Umbilical cord (tissue), 2 donors: ENCODE results near the gene ADARB1. TPM values are rescaled to one million over a fixed set of nuclear protein-coding genes. Genes with fewer than 3 reads are reported as not detected.

Experiments
- DNase-seq: peaks from one replicate; pipeline ENCODE4 v3.0.0-alpha.2; 2015; ENCODE audit warnings: low spot score
- total RNA-seq: library from RNA; depleted of rRNA; stranded (reverse); fragments of >200 nt; gene quantifications from one replicate; pipeline ENCODE4 v1.2.3, GENCODE V29; 2014; ENCODE audit warnings: low replicate concordance; ENCODE audit not compliant: insufficient read depth

Gene ADARB1
- total RNA-seq, 1 donor from 2014 or later = 108 TPM

DNA sequence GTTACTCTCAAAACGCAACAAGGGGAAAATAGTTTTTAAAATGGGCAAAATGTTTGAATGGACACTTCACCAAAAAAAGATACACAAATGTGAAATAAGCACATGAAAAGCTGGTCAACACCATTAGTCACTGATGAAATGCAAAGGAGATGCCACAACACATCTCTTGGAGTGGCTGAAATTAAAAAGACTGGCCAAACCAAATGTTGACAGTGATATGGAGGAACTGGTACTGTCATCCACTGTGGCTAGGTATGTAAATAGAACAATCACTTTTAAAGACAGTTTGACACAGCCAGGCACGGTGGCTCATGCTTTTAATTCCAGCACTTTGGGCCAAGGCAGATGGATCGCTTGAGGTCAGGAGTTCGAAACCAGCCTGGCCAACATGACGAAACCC is 122.2 kb downstream of the ADARB1 start:
- DNase-seq = no peak

DNA sequence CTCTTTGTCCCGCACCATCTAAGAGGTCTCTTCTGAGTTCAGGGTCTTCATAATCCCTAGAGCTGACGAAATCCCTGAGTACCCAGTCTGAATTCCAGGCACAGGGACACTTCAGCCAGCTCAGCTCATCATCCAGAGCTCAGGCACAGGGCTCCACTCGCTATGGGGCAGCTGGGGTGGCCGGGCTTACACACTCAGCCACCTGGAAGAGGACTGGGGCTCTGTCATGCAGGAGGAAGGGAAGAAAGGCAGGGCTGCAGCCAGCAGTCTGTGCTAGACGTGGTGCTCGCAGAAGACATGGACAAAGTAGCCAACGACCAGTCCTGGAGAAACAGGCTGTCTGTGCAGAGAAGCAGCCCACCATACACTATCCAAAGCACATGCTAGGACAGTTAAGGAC is 124.8 kb downstream of the ADARB1 start:
- DNase-seq = no peak

DNA sequence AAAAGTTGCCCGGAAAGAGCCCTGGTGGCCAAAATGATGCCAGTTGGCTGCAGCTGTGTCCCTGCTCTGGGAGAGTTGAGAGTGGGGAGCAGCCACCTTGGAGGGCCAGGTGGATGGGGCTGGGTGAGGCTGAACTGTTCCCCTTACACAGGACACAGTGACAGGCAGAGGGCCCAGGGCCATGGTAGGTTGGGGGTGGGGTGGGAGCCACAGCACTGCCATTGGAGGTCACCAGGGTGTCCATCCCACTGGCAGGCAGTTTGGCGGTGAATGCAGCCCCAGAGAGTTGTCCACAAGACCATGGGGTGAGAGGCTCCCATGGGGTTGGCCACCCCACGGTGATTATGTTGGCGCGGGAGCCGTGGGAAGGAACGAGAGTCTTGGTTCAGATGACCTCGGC is 125.7 kb downstream of the ADARB1 start:
- no peak for DNase-seq

GRCh38 chr21:45200581-45201296 is 126.4 kb downstream of the ADARB1 start:
- no peak for DNase-seq

GRCh38 chr21:45202344-45202743 is 128.0 kb downstream of the ADARB1 start:
- no peak for DNase-seq

GRCh38 chr21:45202889-45203288 is 128.5 kb downstream of the ADARB1 start:
- peak; percentile 21 for DNase-seq

DNA sequence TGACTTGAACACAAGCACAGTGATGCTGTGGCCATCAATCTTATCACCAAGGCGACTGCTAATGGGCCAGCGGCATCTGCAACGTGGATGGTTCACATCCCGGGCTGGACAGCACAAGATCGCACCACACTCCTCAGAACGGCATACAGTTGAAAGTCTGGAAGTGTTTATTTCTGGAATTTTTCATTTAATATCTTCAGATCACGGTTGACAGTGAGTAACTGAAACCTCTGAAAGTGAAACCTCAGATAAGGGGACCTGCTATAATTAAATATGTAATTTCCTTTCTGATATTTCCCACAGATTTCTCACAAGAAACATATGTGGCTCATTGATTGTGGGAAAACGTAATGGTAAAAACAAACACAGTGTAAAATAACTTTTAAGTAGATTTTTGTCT is 129.6 kb downstream of the ADARB1 start:
- no peak for DNase-seq

DNA sequence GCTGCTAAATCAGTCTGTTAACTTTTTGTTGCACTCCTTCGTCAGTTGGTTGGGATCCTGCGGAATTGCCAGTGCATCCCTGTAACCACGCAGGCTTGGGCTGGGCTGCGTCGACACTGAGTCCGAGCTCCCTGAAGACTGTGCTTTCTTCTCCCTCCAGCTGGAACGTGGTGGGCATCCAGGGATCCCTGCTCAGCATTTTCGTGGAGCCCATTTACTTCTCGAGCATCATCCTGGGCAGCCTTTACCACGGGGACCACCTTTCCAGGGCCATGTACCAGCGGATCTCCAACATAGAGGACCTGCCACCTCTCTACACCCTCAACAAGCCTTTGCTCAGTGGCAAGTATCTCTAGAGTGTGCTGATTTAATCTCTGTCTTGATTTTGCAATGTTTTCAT is 130.0 kb downstream of the ADARB1 start:
- no peak for DNase-seq

- no peak for DNase-seq
Measured at GRCh38 chr21:45207839-45208626, 133.7 kb downstream of the ADARB1 start.

DNA sequence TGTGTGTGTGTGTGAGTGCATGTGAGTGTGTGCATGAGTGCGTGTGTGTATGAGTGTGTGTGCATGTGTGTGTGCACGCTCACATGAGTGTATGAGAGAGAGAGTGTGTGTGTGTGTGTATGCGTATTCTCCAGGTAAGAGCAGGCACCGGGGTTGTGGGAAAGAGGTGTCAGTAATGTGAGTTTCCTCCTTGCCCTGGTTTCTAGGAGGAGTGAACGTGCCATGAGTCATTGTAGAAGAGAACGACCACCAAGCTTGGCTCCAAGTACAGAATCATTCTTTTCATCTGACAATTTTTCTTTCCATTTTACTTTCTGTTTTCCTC is 134.2 kb downstream of the ADARB1 start:
- DNase-seq = no peak

GRCh38 chr21:45209046-45209445 is 134.7 kb downstream of the ADARB1 start:
- no peak for DNase-seq

- DNase-seq = peak; percentile 23
Measured at GRCh38 chr21:45209685-45210284, 135.4 kb downstream of the ADARB1 start.

DNA sequence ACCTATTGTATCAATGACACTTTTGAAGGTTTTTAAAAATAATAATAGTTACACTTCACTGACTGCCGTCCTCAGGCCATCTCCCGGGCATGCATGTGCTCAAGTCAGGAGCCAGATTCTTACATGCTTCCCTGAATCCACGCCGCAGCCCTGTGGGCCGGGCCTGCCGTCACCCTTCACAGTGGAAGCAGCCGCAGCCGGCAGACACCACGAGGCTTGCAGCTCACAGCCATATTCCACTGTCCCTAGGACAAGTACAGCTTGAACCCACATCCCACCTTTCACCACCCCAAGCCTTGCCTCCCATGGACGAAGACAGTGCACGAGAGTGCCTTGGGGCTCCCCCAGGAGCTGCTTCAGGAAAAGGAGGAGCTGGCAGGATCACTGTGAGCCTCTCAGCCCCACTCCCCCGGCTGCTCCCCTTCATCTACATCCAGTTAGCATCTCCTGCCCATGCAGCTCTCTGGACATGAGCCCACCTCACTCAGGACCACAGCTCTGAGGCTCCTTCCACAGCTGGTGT is 136.1 kb downstream of the ADARB1 start:
- no peak for DNase-seq

GRCh38 chr21:45211661-45212060 is 137.3 kb downstream of the ADARB1 start:
- DNase-seq = no peak

DNA sequence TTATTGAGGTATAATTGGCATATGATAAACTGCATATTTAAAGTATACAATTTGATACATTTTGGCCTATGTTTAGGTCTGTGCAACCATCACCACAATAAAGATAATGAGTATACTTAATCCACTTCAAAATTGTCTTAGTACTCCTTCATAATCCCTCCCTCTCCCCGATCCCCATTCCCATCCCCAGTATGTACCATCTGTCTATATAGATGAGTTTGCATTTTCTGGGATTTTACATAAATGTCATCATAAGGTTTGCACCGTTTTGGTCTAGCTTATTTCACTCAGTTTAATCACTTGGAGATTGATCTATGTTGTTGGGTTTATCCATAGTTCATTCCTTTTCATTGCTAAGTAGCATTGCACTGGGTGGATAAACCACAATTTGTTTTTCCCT is 139.0 kb downstream of the ADARB1 start:
- no peak for DNase-seq

DNA sequence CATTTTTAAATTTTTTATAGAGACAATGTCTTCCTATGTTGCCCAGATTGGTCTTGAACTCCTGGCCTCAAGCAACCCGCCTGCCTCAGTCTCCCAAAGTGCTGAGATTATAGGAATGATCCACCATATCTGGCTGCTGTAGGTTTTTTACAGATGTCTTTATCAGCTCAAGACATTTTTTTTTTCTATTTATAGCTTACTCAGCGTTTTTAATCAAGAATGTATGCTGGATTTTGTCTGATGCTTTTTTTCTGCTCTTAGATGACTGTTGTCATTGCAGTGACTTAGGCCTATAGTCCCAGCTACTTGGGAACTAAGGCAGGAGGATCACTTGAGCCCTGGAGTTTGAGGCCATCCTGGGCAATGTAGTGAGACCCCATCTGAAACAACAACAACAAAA is 140.8 kb downstream of the ADARB1 start:
- no peak for DNase-seq

DNA sequence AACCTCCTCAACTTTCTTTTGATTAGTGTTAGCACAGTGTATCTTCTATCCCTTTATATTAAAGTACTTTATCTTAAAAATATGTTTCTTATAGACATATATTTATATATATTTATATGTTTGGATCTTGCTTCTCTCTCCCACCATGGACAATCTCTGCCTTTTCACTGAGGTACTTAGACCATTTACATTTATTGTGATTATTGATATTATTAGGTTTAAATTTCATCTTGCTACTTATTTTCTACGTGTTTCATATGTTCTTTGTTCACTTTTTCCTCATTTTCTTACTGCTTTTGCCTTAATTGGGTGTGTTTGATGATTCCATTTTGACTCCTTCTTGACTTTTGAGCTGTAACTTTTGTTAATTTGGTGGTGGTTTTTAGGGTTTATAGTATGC is 142.6 kb downstream of the ADARB1 start:
- DNase-seq = no peak

DNA sequence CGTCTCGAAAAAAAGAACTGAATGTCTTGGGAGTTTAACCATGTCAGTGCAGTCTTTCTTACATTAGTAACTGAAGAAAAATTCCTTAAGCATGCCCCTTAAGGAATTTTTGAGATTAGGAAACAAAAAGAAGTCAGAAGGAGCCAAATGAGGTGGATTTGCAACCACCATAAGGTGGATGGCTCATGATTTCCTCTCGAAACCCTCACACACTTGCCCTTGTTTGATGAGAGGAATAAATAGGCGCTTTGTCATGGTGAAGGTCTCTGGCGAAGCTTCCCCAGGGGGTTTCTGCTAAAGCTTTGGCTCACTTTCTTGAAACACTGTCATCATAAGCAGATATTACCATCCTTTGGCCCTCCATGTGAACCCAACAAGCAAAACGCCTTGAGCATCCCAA is 145.1 kb downstream of the ADARB1 start:
- no peak for DNase-seq

GRCh38 chr21:45220071-45220481 is 145.7 kb downstream of the ADARB1 start:
- DNase-seq = peak; percentile 86

DNA sequence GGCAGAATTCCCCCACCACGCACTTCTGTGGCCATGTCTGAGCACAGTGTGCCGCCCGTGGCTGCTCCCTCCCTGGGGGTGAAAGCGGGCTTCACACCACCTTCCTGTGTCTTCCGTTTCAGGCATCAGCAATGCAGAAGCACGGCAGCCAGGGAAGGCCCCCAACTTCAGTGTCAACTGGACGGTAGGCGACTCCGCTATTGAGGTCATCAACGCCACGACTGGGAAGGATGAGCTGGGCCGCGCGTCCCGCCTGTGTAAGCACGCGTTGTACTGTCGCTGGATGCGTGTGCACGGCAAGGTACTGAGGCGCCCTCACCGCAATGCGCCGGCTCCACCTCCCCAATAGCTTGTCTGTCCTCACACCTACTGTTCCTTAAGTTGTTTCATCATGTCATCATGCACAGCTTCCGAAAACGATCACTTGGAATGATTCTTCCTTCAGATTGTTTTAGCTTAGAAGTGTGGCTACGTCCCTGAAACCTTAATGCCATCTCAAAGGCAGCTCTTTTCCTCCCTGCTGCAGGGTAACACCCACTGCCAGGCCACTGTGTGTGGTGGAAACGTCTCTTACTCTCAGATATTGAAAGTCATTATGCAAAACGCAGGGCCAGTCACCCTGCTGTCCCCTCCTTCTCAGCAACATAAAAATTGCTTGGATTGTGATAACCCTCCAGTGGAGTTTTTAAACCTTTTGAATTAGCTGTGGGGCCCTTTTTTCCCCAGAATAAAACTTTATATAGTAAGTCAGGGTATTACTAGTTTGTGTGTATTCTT is 146.5 kb downstream of the ADARB1 start:
- DNase-seq = no peak

DNA sequence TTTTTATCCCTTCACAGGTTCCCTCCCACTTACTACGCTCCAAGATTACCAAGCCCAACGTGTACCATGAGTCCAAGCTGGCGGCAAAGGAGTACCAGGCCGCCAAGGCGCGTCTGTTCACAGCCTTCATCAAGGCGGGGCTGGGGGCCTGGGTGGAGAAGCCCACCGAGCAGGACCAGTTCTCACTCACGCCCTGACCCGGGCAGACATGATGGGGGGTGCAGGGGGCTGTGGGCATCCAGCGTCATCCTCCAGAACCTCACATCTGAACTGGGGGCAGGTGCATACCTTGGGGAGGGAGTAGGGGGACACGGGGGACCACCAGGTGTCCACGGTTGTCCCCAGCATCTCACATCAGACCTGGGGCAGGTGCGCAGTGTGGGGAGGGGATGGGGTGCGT is 147.6 kb downstream of the ADARB1 start:
- no peak for DNase-seq
